ENCODE measurements around the gene KRTAP5-6.

GRCh38 chr11:1729692-1730011 is 32.7 kb downstream of the KRTAP5-6 start:
- no peak for TF ChIP-seq CTCF (IDR thresholded peaks at IDR 0.05)
- TF ChIP-seq EZH2 (IDR thresholded peaks at IDR 0.05; ENCODE audit: borderline replicate concordance, insufficient read depth, low read depth, low read length, poor library complexity, severe bottlenecking), result no peak

Measured in B cell (primary cell).